GM03348 (cell line): Measurements from ENCODE around the gene TEDC1.

Experiments used
- DNase-seq: peaks from one replicate; pipeline ENCODE4 v3.0.0; 2012; ENCODE audit warnings: low spot score

Gene TEDC1

GRCh38 chr14:105458010-105458409, 33.0 kb upstream of the TEDC1 start:
- DNase-seq = no peak

- DNase-seq = no peak
Observed at GRCh38 chr14:105458571-105458970, 32.5 kb upstream of the TEDC1 start.

- no peak for DNase-seq
Observed at GRCh38 chr14:105460116-105460515, 30.9 kb upstream of the TEDC1 start.

- no peak for DNase-seq
Observed at GRCh38 chr14:105460616-105461015, 30.4 kb upstream of the TEDC1 start.

- DNase-seq = no peak
Observed at GRCh38 chr14:105461903-105462302, 29.1 kb upstream of the TEDC1 start.

- no peak for DNase-seq
Observed at GRCh38 chr14:105464501-105464900, 26.5 kb upstream of the TEDC1 start.

GRCh38 chr14:105465209-105466031, 25.6 kb upstream of the TEDC1 start:
- DNase-seq = no peak

GRCh38 chr14:105466531-105467248, 24.4 kb upstream of the TEDC1 start:
- DNase-seq = no peak

- DNase-seq = no peak
Observed at GRCh38 chr14:105467249-105467941, 23.7 kb upstream of the TEDC1 start.

- DNase-seq = no peak
Observed at GRCh38 chr14:105467942-105468471, 23.0 kb upstream of the TEDC1 start.

GRCh38 chr14:105468621-105469241, 22.3 kb upstream of the TEDC1 start:
- no peak for DNase-seq

GRCh38 chr14:105469456-105470349, 21.3 kb upstream of the TEDC1 start:
- no peak for DNase-seq

- DNase-seq = no peak
Observed at GRCh38 chr14:105470350-105471296, 20.4 kb upstream of the TEDC1 start.

GRCh38 chr14:105471297-105471821, 19.7 kb upstream of the TEDC1 start:
- no peak for DNase-seq

GRCh38 chr14:105471823-105472485, 19.1 kb upstream of the TEDC1 start:
- no peak for DNase-seq

- no peak for DNase-seq
Observed at GRCh38 chr14:105472486-105472991, 18.5 kb upstream of the TEDC1 start.

GRCh38 chr14:105473033-105473676, 17.9 kb upstream of the TEDC1 start:
- DNase-seq = no peak
